OCI-LY1 (cell line): ENCODE measurements around the gene GOLGA8J.

Experiments used
- CTCF ChIP-seq: fragments of 200-600 bp; sonication (generic), shearing (Covaris generic); IDR thresholded peaks from 2 replicates; pipeline ENCODE4 v1.5.1; 2017; ENCODE audit warnings: mild to moderate bottlenecking, antibody characterized with exemption, low read length, moderate library complexity, mixed read lengths
- EZH2 ChIP-seq: fragments of 200-600 bp; sonication (generic), shearing (Covaris generic); IDR thresholded peaks from 2 replicates; pipeline ENCODE4 v1.8.0; 2017; ENCODE audit warnings: borderline replicate concordance, mixed run types, mild to moderate bottlenecking, antibody characterized with exemption, low read length, moderate library complexity, mixed read lengths

- TF ChIP-seq CTCF (no peak), EZH2 (no peak)
Observed at GRCh38 chr15:30044377-30044776, 38.4 kb upstream of the GOLGA8J start.
